ENCODE results near the gene SGPP2. TPM values are rescaled to one million over a fixed set of nuclear protein-coding genes. Genes with fewer than 3 reads are reported as not detected.

SGPP2 gene
- total RNA-seq, 6 experiments from 2014 or later: not detected

DNA sequence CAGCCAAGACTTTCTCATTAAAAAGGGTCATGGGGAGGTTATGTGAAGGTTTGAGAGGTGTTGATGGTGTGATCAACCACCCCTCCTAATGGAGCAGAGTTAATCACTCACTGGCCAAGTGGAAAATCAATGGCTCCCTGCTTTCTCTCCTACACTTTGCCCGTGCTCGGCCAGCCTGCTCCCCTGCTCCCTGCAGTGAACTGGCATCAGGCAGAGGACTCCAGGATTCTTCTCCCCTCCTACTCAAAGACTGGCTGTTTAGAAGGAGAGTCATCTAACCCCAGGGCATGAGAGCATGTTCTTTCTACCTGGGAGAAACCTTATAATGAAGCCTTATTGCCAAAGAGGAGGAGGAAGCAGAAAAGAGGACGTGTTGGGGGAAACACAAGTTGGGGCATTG, 74.9 kb downstream of the SGPP2 start:
- no peak for DNase-seq
- Mint-ChIP-seq H3K9me3 (no peaks in the 10 kb centered on the region), H3K36me3 (ENCODE audit: low read depth) (no peaks in the 10 kb centered on the region), H3K27me3 (ENCODE audit: insufficient read depth) (peaks cover 2% of the 10 kb centered on the region), H3K4me3 (no peak overlapping the region), H3K27ac (no peak overlapping the region), H3K4me1 (ENCODE audit: low read depth) (no peaks in the 10 kb centered on the region)
- no peak for TF ChIP-seq CTCF (IDR thresholded peaks at IDR 0.05)

DNA sequence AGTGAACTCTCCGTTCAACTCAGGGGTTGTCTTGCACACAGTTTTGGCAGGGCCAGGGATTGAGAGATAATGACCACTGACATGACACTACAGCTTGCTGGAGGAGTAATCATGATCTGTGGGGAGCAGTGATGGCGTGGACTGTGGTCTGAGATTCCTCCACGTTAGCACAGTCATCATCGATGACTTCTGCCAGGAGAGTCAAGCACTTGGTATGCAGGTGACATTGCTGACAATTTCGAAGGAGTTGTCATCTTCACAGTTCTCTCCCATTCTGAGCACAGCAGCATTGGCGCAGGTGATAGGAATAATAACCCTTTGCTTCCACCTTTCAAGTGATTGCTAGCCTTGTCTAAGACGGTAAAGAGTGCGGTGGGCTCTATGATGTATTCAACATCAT, 79.8 kb downstream of the SGPP2 start:
- Mint-ChIP-seq H3K27ac (no peak overlapping the region), H3K4me1 (ENCODE audit: low read depth) (no peaks in the 10 kb centered on the region), H3K36me3 (ENCODE audit: low read depth) (no peaks in the 10 kb centered on the region), H3K27me3 (ENCODE audit: insufficient read depth) (peaks cover 2% of the 10 kb centered on the region; the same call in 1 of the 2 replicates), H3K4me3 (no peak overlapping the region), H3K9me3 (no peaks in the 10 kb centered on the region)
- no peak for TF ChIP-seq CTCF (IDR thresholded peaks at IDR 0.05)
- DNase-seq: no peak

DNA sequence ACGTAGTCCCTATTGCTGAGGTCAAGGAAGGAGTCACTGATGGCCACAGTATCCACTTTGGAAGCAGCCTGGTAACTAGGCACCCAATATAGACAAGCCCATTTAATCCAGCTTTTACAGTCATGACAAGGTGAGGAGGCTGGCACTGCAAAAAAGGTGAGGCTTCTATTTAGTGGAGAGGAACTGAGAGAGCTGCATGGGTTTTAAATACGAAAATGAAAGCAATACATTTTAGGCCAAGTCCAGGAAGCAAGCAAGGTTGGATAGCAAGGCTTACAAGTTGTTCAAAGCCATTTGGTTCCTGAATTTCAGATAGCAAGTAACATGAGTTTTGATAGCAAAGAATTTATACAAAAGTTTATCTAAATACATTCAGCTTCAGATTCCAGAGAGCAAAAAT, 80.4 kb downstream of the SGPP2 start:
- no peak for DNase-seq
- no peak for TF ChIP-seq CTCF (IDR thresholded peaks at IDR 0.05)
- H3K9me3 Mint-ChIP-seq: no peaks in the 10 kb centered on the region
- no peak overlapping the region for H3K27ac Mint-ChIP-seq
- H3K4me1 Mint-ChIP-seq (ENCODE audit: low read depth): no peaks in the 10 kb centered on the region
- H3K27me3 Mint-ChIP-seq (ENCODE audit: insufficient read depth): peaks cover 2% of the 10 kb centered on the region; the same call in 1 of the 2 replicates
- no peaks in the 10 kb centered on the region for H3K36me3 Mint-ChIP-seq (ENCODE audit: low read depth)
- no peak overlapping the region for H3K4me3 Mint-ChIP-seq

GRCh38 chr2:222506230-222506935, 82.0 kb downstream of the SGPP2 start:
- no peak overlapping the region for H3K27ac Mint-ChIP-seq
- TF ChIP-seq CTCF (IDR thresholded peaks at IDR 0.05): no peak
- DNase-seq: no peak
- no peaks in the 10 kb centered on the region for H3K4me1 Mint-ChIP-seq (ENCODE audit: low read depth)
- H3K36me3 Mint-ChIP-seq (ENCODE audit: low read depth): no peaks in the 10 kb centered on the region
- no peak overlapping the region for H3K4me3 Mint-ChIP-seq
- H3K27me3 Mint-ChIP-seq (ENCODE audit: insufficient read depth): peaks cover 2% of the 10 kb centered on the region; the same call in 1 of the 2 replicates
- H3K9me3 Mint-ChIP-seq: no peaks in the 10 kb centered on the region

GRCh38 chr2:222514901-222515300, 90.6 kb downstream of the SGPP2 start:
- H3K36me3 Mint-ChIP-seq (ENCODE audit: low read depth): no peaks in the 10 kb centered on the region
- no peak overlapping the region for H3K4me3 Mint-ChIP-seq
- H3K27ac Mint-ChIP-seq: no peak overlapping the region
- no peaks in the 10 kb centered on the region for H3K4me1 Mint-ChIP-seq (ENCODE audit: low read depth)
- H3K9me3 Mint-ChIP-seq: peaks cover 5% of the 10 kb centered on the region; the same call in 1 of the 2 replicates
- H3K27me3 Mint-ChIP-seq (ENCODE audit: insufficient read depth): peaks cover 2% of the 10 kb centered on the region; the same call in 1 of the 2 replicates
- no peak for TF ChIP-seq CTCF (IDR thresholded peaks at IDR 0.05)
- DNase-seq: no peak
